HepG2 (cell line): Measurements from ENCODE around the gene RAB1B. TPM values are rescaled to one million over a fixed set of nuclear protein-coding genes. Genes with fewer than 3 reads are reported as not detected.
A peak's percentile ranks its signal among the peaks of the same experiment; 100 is the strongest.

ENCODE experiments used
- ARID3A ChIP-seq: IDR thresholded peaks from 2 replicates; pipeline ENCODE4 v1.6.1; 2012; ENCODE audit warnings: low read depth, low read length, improper control_type of control experiment
- ATF6 ChIP-seq: sonication (generic); formaldehyde crosslinking; conservative IDR thresholded peaks from 2 replicates; pipeline ENCODE4 v1.4.0; 2020; ENCODE audit warnings: missing genetic modification reagents
- BORCS8-MEF2B ChIP-seq: sonication (generic); formaldehyde crosslinking; IDR thresholded peaks from 2 replicates; pipeline ENCODE4 v1.8.0; 2022; ENCODE audit warnings: mild to moderate bottlenecking, missing genetic modification reagents
- BRD4 ChIP-seq: sonication (generic); formaldehyde crosslinking; IDR thresholded peaks from 2 replicates; pipeline ENCODE4 v1.4.0; 2020; ENCODE audit warnings: missing genetic modification reagents
- CEBPZ ChIP-seq: IDR thresholded peaks from 2 replicates; pipeline ENCODE4 v1.6.1; 2012; ENCODE audit warnings: low read length, improper control_type of control experiment
- HOXA7 ChIP-seq: sonication (generic); formaldehyde crosslinking; IDR thresholded peaks from 2 replicates; pipeline ENCODE4 v1.8.1; 2022; ENCODE audit warnings: mild to moderate bottlenecking, missing genetic modification reagents, moderate library complexity
- KLF16 ChIP-seq, 2 experiments: sonication (generic) in 1 of 2; formaldehyde crosslinking in 1 of 2; IDR thresholded peaks; 2 replicates each; pipeline versions ENCODE4 v1.6.1 to v1.8.0; 2016 to 2023; ENCODE audit warnings: missing genetic modification reagents in 2 of 2, missing compliant biosample characterization in 1 of 2
- MAZ ChIP-seq, 2 experiments: sonication (generic) in 1 of 2; formaldehyde crosslinking in 1 of 2; IDR thresholded peaks; 2 replicates each; pipeline versions ENCODE4 v1.5.0 to v1.6.1; 2012 to 2020; ENCODE audit warnings: low read depth in 2 of 2, mild to moderate bottlenecking in 2 of 2, borderline replicate concordance in 1 of 2, improper control_type of control experiment in 1 of 2, low read length in 1 of 2, missing genetic modification reagents in 1 of 2, moderate library complexity in 1 of 2
- MYPOP ChIP-seq: sonication (generic); formaldehyde crosslinking; IDR thresholded peaks from 2 replicates; pipeline ENCODE4 v1.8.1; 2023; ENCODE audit warnings: mild to moderate bottlenecking, moderate library complexity, missing genetic modification reagents
- MZF1 ChIP-seq: sonication (generic); formaldehyde crosslinking; IDR thresholded peaks from 2 replicates; pipeline ENCODE4 v1.8.1; 2023; ENCODE audit warnings: mild to moderate bottlenecking, missing genetic modification reagents, borderline replicate concordance
- SIX1 ChIP-seq: sonication (generic); formaldehyde crosslinking; IDR thresholded peaks from 2 replicates; pipeline ENCODE4 v1.4.0; 2020; ENCODE audit warnings: missing genetic modification reagents, borderline replicate concordance
- U2AF2 ChIP-seq: fragments of 200-400 bp; formaldehyde crosslinking; IDR thresholded peaks from 2 replicates; pipeline ENCODE4 v1.6.1; 2017; ENCODE audit warnings: low read depth, mild to moderate bottlenecking, low read length
- ZBTB3 ChIP-seq: sonication (generic); formaldehyde crosslinking; IDR thresholded peaks from 2 replicates; pipeline ENCODE4 v1.4.0; 2020; ENCODE audit warnings: low read depth, mild to moderate bottlenecking, moderate library complexity, missing genetic modification reagents, borderline replicate concordance
- ZNF160 ChIP-seq: sonication (generic); formaldehyde crosslinking; IDR thresholded peaks from 2 replicates; pipeline ENCODE4 v1.8.0; 2022; ENCODE audit warnings: mild to moderate bottlenecking, inconsistent platforms, missing genetic modification reagents
- ZNF225 ChIP-seq: sonication (generic); formaldehyde crosslinking; IDR thresholded peaks from 2 replicates; pipeline ENCODE4 v1.4.0; 2020; ENCODE audit warnings: mild to moderate bottlenecking, missing genetic modification reagents
- ZNF383 ChIP-seq: sonication (generic); formaldehyde crosslinking; IDR thresholded peaks from 2 replicates; pipeline ENCODE4 v1.4.0; 2020; ENCODE audit warnings: missing genetic modification reagents, mild to moderate bottlenecking, borderline replicate concordance
- ZNF496 ChIP-seq: sonication (generic); formaldehyde crosslinking; IDR thresholded peaks from 2 replicates; pipeline ENCODE4 v1.8.1; 2023; ENCODE audit warnings: mild to moderate bottlenecking, moderate library complexity, missing genetic modification reagents; ENCODE audit not compliant: insufficient replicate concordance
- ZNF501 ChIP-seq: sonication (generic); formaldehyde crosslinking; IDR thresholded peaks from 2 replicates; pipeline ENCODE4 v1.5.1; 2020; ENCODE audit warnings: mild to moderate bottlenecking, moderate library complexity, missing genetic modification reagents
- ZNF547 ChIP-seq: sonication (generic); formaldehyde crosslinking; IDR thresholded peaks from 2 replicates; pipeline ENCODE4 v1.5.1; 2020; ENCODE audit warnings: mild to moderate bottlenecking, missing genetic modification reagents
- polyA plus RNA-seq, 8 experiments: library from polyadenylated mRNA; depleted of rRNA in 3 of 8; stranded (reverse) in 7 of 8; unstranded in 1 of 8; fragments of >200 nt; fragmentation: Illumina TruSeq in 4 of 8; extraction: Trizol in 4 of 8; gene quantifications; 2 replicates each; pipeline versions ENCODE4 v1.2.1 to v1.2.3, GENCODE V29; 2011 to 2016; ENCODE audit warnings: low read depth in 4 of 8, missing spikeins in 1 of 8, mixed read lengths in 1 of 8; ENCODE audit not compliant: insufficient read depth in 1 of 8
- total RNA-seq, 5 experiments: library from RNA; depleted of rRNA; stranded (reverse); fragments of >200 nt; fragmentation: Illumina TruSeq; extraction: Trizol; gene quantifications; 2 replicates each; pipeline ENCODE4 v1.2.3, GENCODE V29; 2016; ENCODE audit warnings: low read depth in 1 of 5

The RAB1B gene
- total and polyA plus RNA-seq, 2 of the 13 experiments (the other 11 are each of a cell fraction or from before 2014, with no cell fraction given) = 77.9 to 87.9 TPM

- TF ChIP-seq ATF6 (CRISPR knock-in tag) = no peak
- TF ChIP-seq ZNF225 = 0 out of 2 replicates have a peak, but pooled peaks have one; percentile 26
- no peak for TF ChIP-seq ARID3A
- TF ChIP-seq CEBPZ = no peak
- TF ChIP-seq KLF16 (CRISPR knock-in tag; IDR thresholded peaks at IDR 0.05) = no peak
- no peak for TF ChIP-seq U2AF2
- TF ChIP-seq ZNF501 (CRISPR knock-in tag) = no peak
- TF ChIP-seq ZNF547 (CRISPR knock-in tag) = no peak
- TF ChIP-seq BRD4 (CRISPR knock-in tag) = no peak
- no peak for TF ChIP-seq ZNF383 (CRISPR knock-in tag)
- TF ChIP-seq SIX1 (CRISPR knock-in tag) = no peak
- TF ChIP-seq MYPOP (CRISPR knock-in tag) = no peak
- no peak; the same call in 1 of the 2 replicates for TF ChIP-seq BORCS8-MEF2B (CRISPR knock-in tag)
- TF ChIP-seq MAZ (IDR thresholded peaks at IDR 0.05; ENCODE audit: borderline replicate concordance, low read depth, low read length) = peak; percentile 41; the same call in 1 of the 2 replicates
- no peak for TF ChIP-seq MAZ (CRISPR knock-in tag; IDR thresholded peaks at IDR 0.05; ENCODE audit: low read depth)
- no peak for TF ChIP-seq HOXA7 (CRISPR knock-in tag)
- no peak for TF ChIP-seq ZNF496 (CRISPR knock-in tag)
- TF ChIP-seq ZBTB3 = no peak
- TF ChIP-seq ZNF160 (CRISPR knock-in tag) = no peak
- no peak for TF ChIP-seq MZF1 (CRISPR knock-in tag)
These were observed 45.1 kb downstream of the RAB1B start (continued) for GRCh38 chr11:66313321-66314185.
